Nasal cavity respiratory epithelium epithelial cell of viscerocranial mucosa (primary cell): ENCODE measurements around the gene OLFML1. TPM values are rescaled to one million over a fixed set of nuclear protein-coding genes. Genes with fewer than 3 reads are reported as not detected.

Experiments
- total RNA-seq: library from RNA; depleted of rRNA; stranded (reverse); fragments of >200 nt; gene quantifications from 2 replicates; pipeline ENCODE4 v1.2.3, GENCODE V29; 2014

OLFML1 gene
- total RNA-seq, result not detected in 2 replicates

GRCh38 chr11:7485186-7486097 lies at the start of gene OLFML1:
Gene OLFML1, plus strand, starts transcription at chr11:7485506. Its CDS starts 370 bp downstream, at chr11:7485876.

GRCh38 chr11:7513234-7514098 lies 28.2 kb downstream of the OLFML1 start, which contains the start of gene PPFIBP2:
Gene PPFIBP2, plus strand, starts transcription at chr11:7513999. Its CDS starts 35,477 bp downstream, at chr11:7549476.

Other genes with a start within 250 kb of the OLFML1 start
- gene SYT9, start 233.6 kb upstream of the OLFML1 start, total RNA-seq, result not detected in 2 replicates
- 21.5 and 35.0 TPM in 2 replicates for gene PPFIBP2, start 28.5 kb downstream of the OLFML1 start, total RNA-seq
- 8.9 and 25.6 TPM in 2 replicates for gene CYB5R2, start 188.0 kb downstream of the OLFML1 start, total RNA-seq
- gene OVCH2, start 221.0 kb downstream of the OLFML1 start, total RNA-seq, result 0.34 and 10.7 TPM in 2 replicates